Astrocyte of the cerebellum (primary cell): Measurements from ENCODE around the gene LOC101059915.
"Not testable (repeated sequence)": the region's sequence is repeated elsewhere in the genome, so short reads cannot be mapped to it uniquely, and the experiment has no call there.

ENCODE experiments used
- DNase-seq: peaks from one replicate; pipeline ENCODE4 v3.0.0-alpha.2; 2011; ENCODE audit warnings: low read depth
- H3K4me3 ChIP-seq: 2 replicates; pipeline ENCODE4 v1.5.1; 2011; ENCODE audit warnings: mild to moderate bottlenecking, low read depth, low read length, moderate library complexity
- in situ Hi-C: cut with HindIII; loops from 2 replicates; pipeline ENCODE4 v1.10.0; 2017; ENCODE audit warnings: low sequenced_read_pairs

The LOC101059915 gene

DNA sequence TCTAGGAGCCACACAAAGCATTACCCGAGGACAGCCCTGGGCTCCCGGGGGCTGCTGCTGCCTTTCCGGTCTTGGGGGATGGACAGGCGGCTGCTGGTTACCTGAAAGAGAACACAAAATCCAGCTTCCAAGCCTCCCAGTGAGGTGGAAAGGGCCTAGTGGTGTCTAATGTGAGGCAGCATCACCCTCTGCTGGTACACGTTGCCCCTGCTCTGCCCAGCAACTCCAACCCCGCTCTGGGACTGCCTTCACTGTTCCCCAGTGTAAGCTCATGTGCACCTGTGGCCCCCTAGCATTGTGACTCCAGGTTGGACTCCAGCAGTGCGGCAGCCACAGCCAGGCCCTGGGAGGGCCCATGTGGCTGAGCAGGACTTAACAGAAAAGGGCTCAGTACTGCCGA is 48.2 kb downstream of the LOC101059915 start:
- H3K4me3 ChIP-seq, DNase-seq, in situ Hi-C loops: not testable (repeated sequence)

GRCh38 chrX:71716323-71716722 is 49.0 kb downstream of the LOC101059915 start:
- DNase-seq, in situ Hi-C loops: not testable (repeated sequence)

DNA sequence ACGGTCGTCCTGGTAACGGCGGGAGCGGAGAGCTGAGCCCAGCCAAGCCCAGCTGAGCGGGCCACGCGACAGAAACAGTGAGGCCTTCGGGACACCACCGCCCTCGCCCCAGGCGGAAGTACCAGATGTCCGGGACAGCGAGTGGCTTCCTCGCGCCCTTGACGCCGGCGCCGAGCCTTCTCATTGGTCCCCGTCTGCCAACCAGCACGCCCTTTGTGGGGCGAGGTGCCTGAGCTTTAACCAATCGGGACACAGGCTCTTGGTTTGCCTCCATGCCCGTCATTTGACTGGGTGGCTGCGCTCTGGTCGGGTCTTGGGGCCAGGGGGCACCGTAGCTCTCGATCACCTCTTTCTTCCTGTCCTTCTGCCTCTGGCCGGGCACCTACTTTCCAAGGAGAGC is 50.8 kb downstream of the LOC101059915 start, which contains the start of gene CXorf49:
Gene CXorf49 (minus strand): TSS at position 101 of the 400 bp plus-strand sequence. CDS start 134 bp downstream, outside the sequence.
- in situ Hi-C loops, DNase-seq, H3K4me3 ChIP-seq: not testable (repeated sequence)

More at GRCh38 chrX:71716323-71716722, 49.0 kb downstream of the LOC101059915 start:
- not testable (repeated sequence) for H3K4me3 ChIP-seq

- in situ Hi-C loops, H3K4me3 ChIP-seq, DNase-seq: not testable (repeated sequence)
Observed at GRCh38 chrX:71719195-71719594, 51.8 kb downstream of the LOC101059915 start.

DNA sequence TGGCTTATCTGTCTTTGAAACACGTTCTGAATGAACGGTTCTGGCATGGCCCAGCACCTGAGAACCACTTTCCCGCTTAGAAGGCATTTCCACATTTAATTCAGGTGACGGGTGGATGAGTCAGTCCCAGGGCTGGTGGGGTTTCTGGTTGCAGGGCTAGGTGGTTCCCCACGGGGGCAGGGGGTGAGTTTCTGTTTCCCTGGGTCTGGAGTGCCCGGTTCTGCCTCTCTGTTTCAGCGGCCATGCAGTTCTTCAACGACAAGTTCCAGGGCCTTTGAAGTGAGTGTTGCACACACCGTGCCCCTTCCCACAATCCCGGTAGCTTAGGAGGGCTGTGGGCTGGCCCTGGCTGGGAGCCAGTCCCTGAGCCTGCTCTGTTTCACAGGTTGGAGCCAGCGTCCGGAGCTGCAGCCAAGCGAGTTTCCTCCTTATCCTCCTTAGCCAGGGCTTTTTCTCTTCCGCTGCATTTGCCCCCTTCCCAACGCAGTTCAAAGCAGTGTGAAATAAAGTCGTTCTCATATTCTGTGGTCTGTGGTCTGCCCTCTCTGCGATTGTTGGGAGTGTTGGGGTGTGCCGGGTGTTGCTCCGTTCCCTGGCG is 53.0 kb downstream of the LOC101059915 start:
- H3K4me3 ChIP-seq, in situ Hi-C loops, DNase-seq: not testable (repeated sequence)
